Adrenal gland (tissue), 5 donors: ENCODE data around the gene TANK.

Experiments used
- CTCF ChIP-seq, 6 experiments: fragments of 450-650 bp in 4 of 6; fragments of 200-600 bp in 2 of 6; sonication (generic) in 1 of 6; IDR thresholded peaks; 1 replicate in 5 of 6; 2 replicates in 1 of 6; pipeline versions ENCODE4 v1.5.1 to v1.8.0; 2016 to 2021; ENCODE audit warnings: antibody characterized with exemption in 6 of 6, mild to moderate bottlenecking in 2 of 6, moderate library complexity in 1 of 6
- POLR2A ChIP-seq, 2 donors: fragments of 450-650 bp; IDR thresholded peaks; one replicate each; pipeline ENCODE4 v1.6.1; 2017; ENCODE audit warnings: antibody characterized with exemption in 2 of 2, mild to moderate bottlenecking in 2 of 2, moderate library complexity in 1 of 2
- donor health status: DM: no; HTN: no; CAD: no.

- TF ChIP-seq CTCF (IDR thresholded peaks at IDR 0.05) (no peak), POLR2A (IDR thresholded peaks at IDR 0.05) (no peak)
Observed at GRCh38 chr2:161118722-161119121, 41.5 kb upstream of the TANK start.
